ENCODE measurements around the gene FKBP5. TPM values are rescaled to one million over a fixed set of nuclear protein-coding genes. Genes with fewer than 3 reads are reported as not detected.
"Not testable (repeated sequence)": the region's sequence is repeated elsewhere in the genome, so short reads cannot be mapped to it uniquely, and the experiment has no call there.

FKBP5 gene
- total RNA-seq, 1 donor from 2014 or later: 5.9 TPM

GRCh38 chr6:35582315-35582714 is 106.4 kb downstream of the FKBP5 start:
- H3K27me3 Mint-ChIP-seq: no peaks in the 10 kb centered on the region
- no peaks in the 10 kb centered on the region for H3K9me3 Mint-ChIP-seq (ENCODE audit: low read depth)
- no peaks in the 10 kb centered on the region for H3K36me3 Mint-ChIP-seq (ENCODE audit: insufficient read depth)
- H3K4me1 Mint-ChIP-seq (ENCODE audit: low read depth): no peaks in the 10 kb centered on the region
- H3K4me3 Mint-ChIP-seq (ENCODE audit: low read depth): no peak overlapping the region
- H3K27ac Mint-ChIP-seq: no peak overlapping the region
- TF ChIP-seq, protein P1, sequence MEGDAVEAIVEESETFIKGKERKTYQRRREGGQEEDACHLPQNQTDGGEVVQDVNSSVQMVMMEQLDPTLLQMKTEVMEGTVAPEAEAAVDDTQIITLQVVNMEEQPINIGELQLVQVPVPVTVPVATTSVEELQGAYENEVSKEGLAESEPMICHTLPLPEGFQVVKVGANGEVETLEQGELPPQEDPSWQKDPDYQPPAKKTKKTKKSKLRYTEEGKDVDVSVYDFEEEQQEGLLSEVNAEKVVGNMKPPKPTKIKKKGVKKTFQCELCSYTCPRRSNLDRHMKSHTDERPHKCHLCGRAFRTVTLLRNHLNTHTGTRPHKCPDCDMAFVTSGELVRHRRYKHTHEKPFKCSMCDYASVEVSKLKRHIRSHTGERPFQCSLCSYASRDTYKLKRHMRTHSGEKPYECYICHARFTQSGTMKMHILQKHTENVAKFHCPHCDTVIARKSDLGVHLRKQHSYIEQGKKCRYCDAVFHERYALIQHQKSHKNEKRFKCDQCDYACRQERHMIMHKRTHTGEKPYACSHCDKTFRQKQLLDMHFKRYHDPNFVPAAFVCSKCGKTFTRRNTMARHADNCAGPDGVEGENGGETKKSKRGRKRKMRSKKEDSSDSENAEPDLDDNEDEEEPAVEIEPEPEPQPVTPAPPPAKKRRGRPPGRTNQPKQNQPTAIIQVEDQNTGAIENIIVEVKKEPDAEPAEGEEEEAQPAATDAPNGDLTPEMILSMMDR (IDR thresholded peaks at IDR 0.05; ENCODE audit: unreplicated experiment): no peak
- no peak for DNase-seq (ENCODE audit: low spot score, unreplicated experiment)

- TF ChIP-seq, protein P1 (IDR thresholded peaks at IDR 0.05; ENCODE audit: unreplicated experiment): no peak
- Mint-ChIP-seq H3K4me3 (ENCODE audit: low read depth) (no peak overlapping the region), H3K9me3 (ENCODE audit: low read depth) (no peaks in the 10 kb centered on the region), H3K4me1 (ENCODE audit: low read depth) (peaks cover 3% of the 10 kb centered on the region), H3K36me3 (ENCODE audit: insufficient read depth) (no peaks in the 10 kb centered on the region), H3K27me3 (no peaks in the 10 kb centered on the region), H3K27ac (no peak overlapping the region)
- no peak for DNase-seq (ENCODE audit: low spot score, unreplicated experiment)
These were observed 107.1 kb downstream of the FKBP5 start for GRCh38 chr6:35581633-35582032.

GRCh38 chr6:35580836-35581235 is 107.9 kb downstream of the FKBP5 start:
- DNase-seq (ENCODE audit: low spot score, unreplicated experiment): no peak
- Mint-ChIP-seq H3K4me1 (ENCODE audit: low read depth) (peaks cover 3% of the 10 kb centered on the region), H3K27ac (no peak overlapping the region), H3K27me3 (no peaks in the 10 kb centered on the region), H3K4me3 (ENCODE audit: low read depth) (no peak overlapping the region), H3K36me3 (ENCODE audit: insufficient read depth) (no peaks in the 10 kb centered on the region), H3K9me3 (ENCODE audit: low read depth) (no peaks in the 10 kb centered on the region)
- TF ChIP-seq, protein P1 (IDR thresholded peaks at IDR 0.05; ENCODE audit: unreplicated experiment): no peak

DNA sequence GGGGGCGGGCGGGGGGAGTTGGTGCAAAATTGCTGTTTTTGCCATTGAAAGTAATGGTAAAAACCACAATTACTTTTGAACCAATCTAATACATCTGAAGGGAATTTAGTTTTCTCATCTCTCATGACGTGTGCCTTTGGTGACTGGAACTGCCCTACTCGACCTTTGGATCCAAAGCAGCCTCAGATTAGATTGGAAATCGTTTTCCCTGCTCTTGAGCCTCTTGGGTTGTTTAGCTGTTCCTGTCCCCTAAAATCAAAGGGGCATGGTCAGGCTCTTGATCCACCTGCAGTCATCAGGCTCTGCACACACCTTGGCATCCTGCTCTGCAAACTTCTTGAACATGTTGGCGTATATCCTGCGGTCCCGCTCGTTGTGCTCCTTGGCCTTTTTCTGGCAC is 112.0 kb downstream of the FKBP5 start:
- no peaks in the 10 kb centered on the region for H3K9me3 Mint-ChIP-seq (ENCODE audit: low read depth)
- no peak for DNase-seq (ENCODE audit: low spot score, unreplicated experiment)
- H3K27ac Mint-ChIP-seq: no peak overlapping the region
- peaks cover 3% of the 10 kb centered on the region for H3K4me1 Mint-ChIP-seq (ENCODE audit: low read depth)
- TF ChIP-seq, protein P1 (IDR thresholded peaks at IDR 0.05; ENCODE audit: unreplicated experiment): no peak
- no peak overlapping the region for H3K4me3 Mint-ChIP-seq (ENCODE audit: low read depth)
- H3K27me3 Mint-ChIP-seq: no peaks in the 10 kb centered on the region
- no peaks in the 10 kb centered on the region for H3K36me3 Mint-ChIP-seq (ENCODE audit: insufficient read depth)

GRCh38 chr6:35573495-35574110 is 115.1 kb downstream of the FKBP5 start:
- Mint-ChIP-seq H3K27me3 (no peaks in the 10 kb centered on the region), H3K4me3 (ENCODE audit: low read depth) (no peak overlapping the region), H3K36me3 (ENCODE audit: insufficient read depth) (no peaks in the 10 kb centered on the region), H3K27ac (no peak overlapping the region), H3K4me1 (ENCODE audit: low read depth) (peaks cover 3% of the 10 kb centered on the region), H3K9me3 (ENCODE audit: low read depth) (no peaks in the 10 kb centered on the region)
- no peak for DNase-seq (ENCODE audit: low spot score, unreplicated experiment)
- TF ChIP-seq, protein P1 (IDR thresholded peaks at IDR 0.05; ENCODE audit: unreplicated experiment): no peak

- H3K4me3 Mint-ChIP-seq (ENCODE audit: low read depth); H3K4me1 Mint-ChIP-seq (ENCODE audit: low read depth); H3K27me3 Mint-ChIP-seq; H3K9me3 Mint-ChIP-seq (ENCODE audit: low read depth); DNase-seq (ENCODE audit: low spot score, unreplicated experiment); H3K36me3 Mint-ChIP-seq (ENCODE audit: insufficient read depth); H3K27ac Mint-ChIP-seq: not testable (repeated sequence)
These were observed 117.8 kb downstream of the FKBP5 start for GRCh38 chr6:35570885-35571330.
